Stimulated activated naive CD8-positive, alpha-beta T cell treated with anti-CD3 and anti-CD28 coated beads, Interleukin-15, Interleukin-2, amounts not matched to agents 100 ng/mL and 50 ng/mL, for 24 hours (primary cell): ENCODE results near the gene KRTAP20-2.

ENCODE experiments used
- H3K27ac Mint-ChIP-seq: one replicate; pipeline ENCODE4 v1.8.0; 2021; ENCODE audit warnings: mild to moderate bottlenecking, mixed read lengths
- H3K27me3 Mint-ChIP-seq: one replicate; pipeline ENCODE4 v1.8.0; 2021; ENCODE audit warnings: mixed read lengths
- H3K36me3 Mint-ChIP-seq: one replicate; pipeline ENCODE4 v1.8.0; 2021; ENCODE audit warnings: low read depth, mixed read lengths
- H3K4me1 Mint-ChIP-seq: one replicate; pipeline ENCODE4 v1.8.0; 2021; ENCODE audit warnings: low read depth, mixed read lengths
- H3K4me3 Mint-ChIP-seq: one replicate; pipeline ENCODE4 v1.8.0; 2021; ENCODE audit warnings: mild to moderate bottlenecking, mixed read lengths
- H3K9me3 Mint-ChIP-seq: one replicate; pipeline ENCODE4 v1.8.0; 2021; ENCODE audit warnings: mixed read lengths

KRTAP20-2 gene

DNA sequence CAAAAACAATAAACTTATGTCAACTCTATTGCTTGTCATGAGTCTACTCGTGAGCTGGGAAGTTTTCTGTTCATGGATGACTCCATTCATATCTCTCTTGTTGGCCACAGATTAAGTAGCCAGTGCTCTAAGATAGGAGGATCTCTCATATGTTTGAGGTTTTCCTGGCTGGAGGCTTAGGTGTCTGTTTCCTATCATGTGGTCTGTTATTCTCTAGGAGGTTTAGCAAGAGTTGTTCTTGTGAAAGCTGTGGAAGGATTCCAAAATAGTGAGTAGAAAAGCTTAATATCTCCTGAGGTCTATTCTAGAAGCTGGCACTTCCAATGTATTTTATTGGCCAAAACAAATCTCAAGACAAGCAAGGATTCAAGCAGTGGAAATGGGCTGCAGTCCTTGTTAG is 5.8 kb upstream of the KRTAP20-2 start:
- Mint-ChIP-seq H3K9me3 (peaks cover 6% of the 10 kb centered on the region), H3K4me3 (no peak overlapping the region), H3K4me1 (no peaks in the 10 kb centered on the region), H3K27me3 (no peaks in the 10 kb centered on the region), H3K36me3 (no peaks in the 10 kb centered on the region), H3K27ac (no peak overlapping the region)

DNA sequence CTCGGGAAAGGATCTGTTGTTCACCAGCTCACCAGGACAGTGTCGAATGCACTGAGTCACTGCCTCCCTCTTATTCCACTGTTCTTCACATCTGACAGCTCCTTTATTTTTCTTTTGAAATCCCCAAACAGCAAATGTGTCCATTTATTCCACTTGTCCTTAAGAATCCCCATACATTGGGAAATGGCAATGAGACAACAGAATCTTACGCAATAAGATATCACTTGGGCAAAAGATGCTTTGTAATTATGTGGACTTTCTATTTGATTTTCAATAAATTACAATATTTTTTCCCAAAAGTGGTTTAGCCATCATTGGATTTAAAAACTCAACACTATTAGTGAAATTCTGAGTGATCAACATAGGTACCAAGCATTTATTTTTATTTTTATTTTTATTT is 3.7 kb downstream of the KRTAP20-2 start:
- H3K27ac Mint-ChIP-seq: no peak overlapping the region
- no peaks in the 10 kb centered on the region for H3K4me1 Mint-ChIP-seq
- no peaks in the 10 kb centered on the region for H3K36me3 Mint-ChIP-seq
- H3K4me3 Mint-ChIP-seq: no peak overlapping the region
- peaks cover 4% of the 10 kb centered on the region for H3K9me3 Mint-ChIP-seq
- no peaks in the 10 kb centered on the region for H3K27me3 Mint-ChIP-seq

DNA sequence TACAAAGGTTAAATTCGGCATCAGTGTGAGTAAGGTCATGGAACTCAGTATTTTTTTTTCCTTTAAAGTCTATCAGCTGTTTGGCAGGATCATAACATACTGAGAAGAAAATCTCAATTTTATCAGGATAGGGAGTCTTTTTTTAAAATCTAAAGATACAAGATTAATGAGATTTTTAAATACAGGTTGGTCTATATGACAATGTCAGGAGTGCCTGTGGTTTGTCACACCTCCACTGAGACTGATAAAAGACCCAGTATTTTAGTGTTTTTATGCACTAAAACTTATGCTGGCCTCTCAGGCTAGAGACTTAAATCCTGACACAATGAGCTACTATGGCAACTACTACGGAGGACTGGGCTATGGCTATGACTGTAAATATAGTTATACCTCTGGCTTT is 7.6 kb downstream of the KRTAP20-2 start, which contains the start of gene KRTAP20-3:
KRTAP20-3 (plus strand) TSS at position 301 of the 400 bp plus-strand sequence.
- peaks cover 9% of the 10 kb centered on the region for H3K9me3 Mint-ChIP-seq
- H3K4me1 Mint-ChIP-seq: no peaks in the 10 kb centered on the region
- H3K4me3 Mint-ChIP-seq: no peak within 1 kb of the TSS
- no peak within 1 kb of the TSS for H3K27ac Mint-ChIP-seq
- H3K27me3 Mint-ChIP-seq: no peaks in the 10 kb centered on the region
- no peaks in the 10 kb centered on the region for H3K36me3 Mint-ChIP-seq

DNA sequence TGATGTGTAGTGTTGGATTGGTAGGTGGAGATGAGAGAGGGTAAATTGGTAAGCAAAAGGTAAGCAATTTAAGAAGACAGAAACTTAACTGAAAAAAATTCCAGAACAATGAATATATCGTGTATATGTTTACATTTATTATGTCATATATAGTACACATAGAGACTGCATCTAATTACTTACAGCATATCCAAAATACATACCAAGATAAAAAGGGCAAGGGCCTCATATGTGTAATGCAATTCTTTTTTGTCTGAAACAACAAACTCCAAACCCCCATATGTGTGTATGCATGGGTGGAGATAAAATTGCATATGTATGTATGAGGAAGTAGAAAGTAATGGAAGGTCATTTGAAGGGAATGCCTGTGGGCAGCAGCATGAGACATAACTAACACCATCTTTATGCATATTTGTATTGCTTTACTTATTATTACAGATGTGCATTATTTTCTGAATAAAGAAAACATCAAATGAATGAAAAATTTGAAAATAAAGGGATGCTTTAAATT is 12.0 kb downstream of the KRTAP20-2 start:
- H3K27ac Mint-ChIP-seq: no peak overlapping the region
- H3K27me3 Mint-ChIP-seq: peaks cover 3% of the 10 kb centered on the region
- no peaks in the 10 kb centered on the region for H3K4me1 Mint-ChIP-seq
- H3K9me3 Mint-ChIP-seq: peaks cover 11% of the 10 kb centered on the region
- H3K4me3 Mint-ChIP-seq: no peak overlapping the region
- no peaks in the 10 kb centered on the region for H3K36me3 Mint-ChIP-seq

DNA sequence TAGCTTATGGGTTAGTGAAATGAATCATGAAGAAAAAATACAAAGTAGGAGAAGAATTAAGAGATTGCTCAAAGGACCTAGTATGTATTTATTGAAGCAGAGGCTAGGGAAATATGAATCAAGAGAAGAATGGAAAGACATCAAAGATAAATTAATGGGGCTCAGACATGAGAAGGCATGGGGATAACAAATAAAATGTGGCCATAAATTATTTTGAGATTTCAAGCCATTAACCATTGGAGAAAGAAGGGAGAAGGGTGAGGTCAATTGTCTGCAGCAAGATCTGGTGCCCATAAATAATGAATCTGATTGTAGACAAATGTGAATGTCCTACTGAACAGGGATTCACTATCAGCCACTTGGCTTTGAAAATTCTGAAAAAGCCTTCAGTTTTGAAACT is 17.9 kb downstream of the KRTAP20-2 start:
- H3K4me1 Mint-ChIP-seq: no peaks in the 10 kb centered on the region
- H3K36me3 Mint-ChIP-seq: no peaks in the 10 kb centered on the region
- no peak overlapping the region for H3K4me3 Mint-ChIP-seq
- H3K27ac Mint-ChIP-seq: no peak overlapping the region
- peaks cover 11% of the 10 kb centered on the region for H3K9me3 Mint-ChIP-seq
- peaks cover 3% of the 10 kb centered on the region for H3K27me3 Mint-ChIP-seq

DNA sequence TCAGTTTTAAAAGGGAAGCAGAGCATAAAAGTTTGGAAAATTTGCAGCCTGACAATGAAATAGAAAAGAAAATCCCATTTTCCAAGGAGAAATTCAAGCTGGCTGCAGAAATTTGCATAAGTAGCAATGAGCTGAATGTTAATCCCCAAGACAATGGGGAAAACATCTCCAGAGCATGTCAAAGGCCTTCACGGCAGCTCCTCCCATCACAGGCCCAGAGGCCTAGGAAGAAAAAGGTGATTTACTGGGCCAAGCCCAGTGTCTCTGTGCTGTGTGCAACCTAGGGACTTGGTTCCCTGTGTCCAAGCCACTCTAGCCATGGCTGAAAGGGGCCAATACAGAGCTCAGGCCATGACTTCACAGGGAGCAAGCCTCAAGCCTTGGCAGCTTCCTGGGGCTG is 33.8 kb downstream of the KRTAP20-2 start:
- H3K36me3 Mint-ChIP-seq: no peaks in the 10 kb centered on the region
- no peak overlapping the region for H3K27ac Mint-ChIP-seq
- peaks cover 10% of the 10 kb centered on the region for H3K9me3 Mint-ChIP-seq
- H3K4me1 Mint-ChIP-seq: no peaks in the 10 kb centered on the region
- no peaks in the 10 kb centered on the region for H3K27me3 Mint-ChIP-seq
- no peak overlapping the region for H3K4me3 Mint-ChIP-seq

DNA sequence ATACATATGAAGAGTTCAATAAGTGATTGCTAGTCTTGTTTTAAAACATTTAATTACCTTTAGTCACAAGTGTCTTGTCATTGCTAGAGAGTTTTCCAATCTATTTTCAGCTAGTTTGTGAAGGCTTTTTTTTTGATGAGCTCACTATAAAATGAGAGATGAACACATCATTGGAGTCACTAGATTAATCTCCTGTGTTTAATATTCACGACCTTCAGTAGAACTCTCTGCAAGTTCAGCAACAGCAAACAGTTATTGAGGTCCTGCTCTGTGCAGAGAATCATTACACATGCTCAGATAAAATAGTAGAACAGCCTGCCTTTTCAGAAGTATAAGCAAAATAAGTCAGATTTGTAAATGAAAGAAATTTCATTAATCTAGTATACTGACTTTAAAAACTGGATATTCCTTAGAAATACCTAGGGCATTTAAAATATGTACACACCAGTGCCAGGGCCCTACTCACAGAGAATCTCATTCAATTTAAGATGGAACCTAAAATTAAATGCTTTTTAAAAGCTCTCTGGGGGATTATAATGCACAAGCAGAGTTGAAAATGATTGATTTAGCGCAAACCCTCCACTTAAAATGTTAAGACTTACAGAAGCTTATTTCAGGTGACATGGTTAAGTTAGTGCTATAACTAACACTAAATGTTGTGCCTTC is 38.1 kb downstream of the KRTAP20-2 start:
- Mint-ChIP-seq H3K4me1 (no peaks in the 10 kb centered on the region), H3K27me3 (no peaks in the 10 kb centered on the region), H3K27ac (no peak overlapping the region), H3K4me3 (no peak overlapping the region), H3K9me3 (peaks cover 6% of the 10 kb centered on the region), H3K36me3 (no peaks in the 10 kb centered on the region)

DNA sequence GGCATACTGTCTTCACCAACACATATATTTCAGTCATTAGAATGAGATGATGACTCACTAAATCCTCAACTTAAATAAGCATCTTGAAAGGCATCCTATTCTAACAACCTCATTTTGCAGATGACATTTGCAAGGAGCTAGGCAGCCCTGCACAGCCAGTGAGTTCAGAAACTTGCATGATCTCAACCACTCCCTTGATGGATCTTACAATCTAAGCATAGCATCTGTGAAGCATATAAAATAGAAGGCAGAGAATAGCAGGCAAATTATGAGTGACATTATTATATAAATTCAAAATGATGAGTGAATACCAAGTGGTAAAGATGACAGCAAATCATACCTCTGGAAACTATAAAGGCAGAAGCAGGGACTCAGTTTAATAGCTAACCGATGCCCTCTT is 39.3 kb downstream of the KRTAP20-2 start:
- no peaks in the 10 kb centered on the region for H3K4me1 Mint-ChIP-seq
- no peaks in the 10 kb centered on the region for H3K27me3 Mint-ChIP-seq
- no peak overlapping the region for H3K4me3 Mint-ChIP-seq
- H3K9me3 Mint-ChIP-seq: peaks cover 6% of the 10 kb centered on the region
- no peaks in the 10 kb centered on the region for H3K36me3 Mint-ChIP-seq
- no peak overlapping the region for H3K27ac Mint-ChIP-seq

DNA sequence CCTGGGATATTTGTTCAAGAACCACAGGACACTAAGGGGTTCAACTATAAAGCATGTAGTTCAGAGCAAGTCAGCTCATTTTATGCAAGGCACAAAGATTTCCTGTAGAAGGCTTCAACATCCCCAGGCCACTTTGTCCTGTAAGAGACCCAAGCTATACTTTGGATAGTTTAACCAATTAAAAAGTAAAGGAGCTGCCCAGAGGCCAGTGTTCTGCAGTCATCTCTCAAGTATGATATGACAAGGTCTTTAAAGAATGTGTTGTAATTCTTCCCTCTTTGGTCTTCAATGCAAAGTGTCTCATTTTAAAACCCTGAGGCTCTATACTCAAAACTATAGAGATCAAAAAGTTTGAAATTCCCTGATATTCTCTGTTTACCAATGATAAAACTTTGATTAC is 41.7 kb downstream of the KRTAP20-2 start:
- Mint-ChIP-seq H3K4me3 (no peak overlapping the region), H3K27ac (no peak overlapping the region), H3K27me3 (peaks cover 3% of the 10 kb centered on the region), H3K9me3 (no peaks in the 10 kb centered on the region), H3K4me1 (no peaks in the 10 kb centered on the region), H3K36me3 (no peaks in the 10 kb centered on the region)

DNA sequence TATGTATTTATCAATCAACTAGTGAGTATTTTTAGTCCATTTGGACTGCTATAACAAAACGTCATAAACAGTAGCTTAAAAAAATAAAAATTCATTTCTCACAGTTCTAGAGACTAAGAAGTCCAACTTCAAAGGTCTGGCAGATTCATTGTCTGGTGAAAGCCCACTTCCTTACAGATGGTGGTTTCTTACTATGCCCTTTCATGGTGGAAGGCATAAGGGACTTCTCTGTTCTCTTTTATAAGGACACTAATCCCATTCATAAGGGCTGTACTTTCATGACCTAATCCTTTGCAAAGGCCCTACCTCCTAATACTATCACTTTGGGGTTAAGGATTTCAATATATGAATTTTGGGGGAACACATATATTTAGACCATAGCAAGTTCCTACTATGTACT is 45.6 kb downstream of the KRTAP20-2 start:
- no peak overlapping the region for H3K27ac Mint-ChIP-seq
- H3K4me3 Mint-ChIP-seq: no peak overlapping the region
- no peaks in the 10 kb centered on the region for H3K36me3 Mint-ChIP-seq
- peaks cover 5% of the 10 kb centered on the region for H3K9me3 Mint-ChIP-seq
- no peaks in the 10 kb centered on the region for H3K4me1 Mint-ChIP-seq
- peaks cover 3% of the 10 kb centered on the region for H3K27me3 Mint-ChIP-seq

DNA sequence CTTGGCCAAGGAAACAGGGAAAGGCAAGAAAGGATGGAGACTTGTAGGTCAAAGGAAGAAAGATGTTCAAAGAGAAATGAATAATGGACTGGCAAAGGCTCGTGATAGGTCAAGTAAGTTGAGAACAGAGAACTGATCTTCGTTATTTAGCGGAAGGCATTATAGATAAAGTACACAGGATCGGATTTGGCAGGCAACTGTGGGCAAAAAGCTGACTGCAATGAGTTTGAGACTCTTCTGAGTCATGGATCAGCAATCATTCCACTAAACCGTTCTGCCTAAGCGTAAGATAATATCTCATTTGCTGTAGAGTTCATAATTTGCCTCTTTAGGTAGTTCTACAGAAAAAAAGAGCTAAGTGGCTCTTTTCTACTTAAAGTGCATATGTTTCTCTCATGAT is 49.5 kb downstream of the KRTAP20-2 start:
- Mint-ChIP-seq H3K36me3 (no peaks in the 10 kb centered on the region), H3K4me3 (no peak overlapping the region), H3K27me3 (peaks cover 3% of the 10 kb centered on the region), H3K9me3 (peaks cover 5% of the 10 kb centered on the region), H3K4me1 (no peaks in the 10 kb centered on the region), H3K27ac (no peak overlapping the region)
